Amygdala (tissue), 56 donors: Measurements from ENCODE around the gene CSDE1.

Experiments used
- DNase-seq, 56 donors: peaks; one replicate each; lab custom pipeline; 2025; lab: John Stamatoyannopoulos, UW

CSDE1 gene

GRCh38 chr1:114669562-114670082 is 88.2 kb downstream of the CSDE1 start, which contains the start of gene DENND2C:
Gene DENND2C (minus strand): TSS chr1:114670049. CDS start chr1:114625984, 44,065 bp downstream.
- DNase-seq = peak in 8 of 56 donors; percentile 16 to 54 (median 26)

- no peak for DNase-seq
Measured at GRCh38 chr1:114668784-114669561, 88.8 kb downstream of the CSDE1 start.

GRCh38 chr1:114668373-114668772 is 89.4 kb downstream of the CSDE1 start:
- no peak for DNase-seq

- DNase-seq = no peak
Measured at GRCh38 chr1:114666954-114667353, 90.8 kb downstream of the CSDE1 start.
